ENCODE measurements around the gene EFCAB12. TPM values are rescaled to one million over a fixed set of nuclear protein-coding genes. Genes with fewer than 3 reads are reported as not detected.

EFCAB12 gene
- total and polyA plus RNA-seq, 8 donors = 0.47 to 5.7 (median 3.7) TPM

- DNase-seq (no peak), ATAC-seq (no peak)
- Histone ChIP-seq H3K4me3 (no peak overlapping the region), H3K36me3 (no peaks in the 10 kb centered on the region), H3K27ac (peak overlapping the region; percentile 45 to 63), H3K9me3 (no peaks in the 10 kb centered on the region), H3K27me3 (no peaks in the 10 kb centered on the region), H3K4me1 (no peaks in the 10 kb centered on the region)
- no peak for TF ChIP-seq CTCF (IDR thresholded peaks at IDR 0.05)
- intact Hi-C loops (cut with DNase I) = no loop called here
Measured at GRCh38 chr3:129418041-129418973, 10.1 kb downstream of the EFCAB12 start.

- no peaks in the 10 kb centered on the region for H3K4me1 ChIP-seq
- ATAC-seq = peak; percentile 68
- no peak for TF ChIP-seq CTCF (IDR thresholded peaks at IDR 0.05)
- peak overlapping the region in 1 of 2 donors; percentile 63 for H3K27ac ChIP-seq
- intact Hi-C loops (cut with DNase I) = no loop called here
- no peaks in the 10 kb centered on the region for H3K36me3 ChIP-seq
- no peaks in the 10 kb centered on the region for H3K9me3 ChIP-seq
- DNase-seq = peak in 2 of 4 donors; percentile 77 to 84
- H3K27me3 ChIP-seq = no peaks in the 10 kb centered on the region
- no peak overlapping the region for H3K4me3 ChIP-seq
Measured at GRCh38 chr3:129417326-129417725, 11.1 kb downstream of the EFCAB12 start.

- Histone ChIP-seq H3K9me3 (no peaks in the 10 kb centered on the region), H3K36me3 (no peaks in the 10 kb centered on the region), H3K4me1 (no peaks in the 10 kb centered on the region), H3K27ac (no peak overlapping the region), H3K27me3 (no peaks in the 10 kb centered on the region), H3K4me3 (no peak overlapping the region)
- DNase-seq = no peak
- no peak for TF ChIP-seq CTCF (IDR thresholded peaks at IDR 0.05)
- intact Hi-C loops (cut with DNase I) = no loop called here
- no peak for ATAC-seq
Measured at GRCh38 chr3:129416415-129416814, 12.0 kb downstream of the EFCAB12 start.

DNA sequence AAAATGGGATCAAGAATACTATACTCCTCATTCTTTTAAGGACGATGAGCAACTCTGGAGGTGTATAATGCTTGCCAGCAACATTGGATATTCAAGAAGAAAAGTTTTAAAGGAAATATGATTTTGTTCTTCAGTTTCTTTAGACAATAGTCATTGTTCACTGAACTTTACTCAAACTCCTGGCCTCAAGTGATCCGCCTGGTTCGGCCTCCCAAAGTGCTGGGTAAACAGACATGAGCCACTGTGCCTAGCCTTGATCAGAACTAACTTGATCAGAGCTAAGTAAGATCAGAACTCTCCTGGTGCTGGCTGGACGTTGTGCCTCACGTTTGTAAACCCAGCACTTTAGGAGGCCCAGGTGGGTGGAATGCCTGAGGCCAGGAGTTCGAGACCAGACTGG lies 12.6 kb downstream of the EFCAB12 start:
- Histone ChIP-seq H3K4me1 (no peaks in the 10 kb centered on the region), H3K27me3 (no peaks in the 10 kb centered on the region), H3K9me3 (no peaks in the 10 kb centered on the region), H3K36me3 (no peaks in the 10 kb centered on the region), H3K4me3 (no peak overlapping the region), H3K27ac (no peak overlapping the region)
- intact Hi-C loops (cut with DNase I) = no loop called here
- no peak for ATAC-seq
- no peak for DNase-seq
- no peak for TF ChIP-seq CTCF (IDR thresholded peaks at IDR 0.05)

DNA sequence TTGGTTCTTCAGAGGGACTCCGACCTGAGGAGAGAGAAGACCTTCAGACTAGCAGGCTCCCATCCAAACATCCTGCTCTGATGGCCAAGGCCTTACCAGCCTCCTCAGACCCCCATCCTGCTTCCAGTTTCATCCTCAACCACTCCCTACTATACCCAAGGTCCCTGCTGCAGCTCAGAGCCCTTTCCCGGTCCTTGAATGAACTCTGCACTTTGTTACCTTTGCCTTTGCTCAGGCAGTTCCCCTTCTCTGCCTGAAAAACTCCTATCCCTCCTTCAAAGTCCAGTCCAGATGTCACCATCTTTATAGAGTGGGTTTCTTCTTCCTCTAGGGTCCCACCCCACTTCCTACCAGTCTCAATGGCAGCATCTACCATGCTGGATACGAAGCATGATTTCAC lies 13.1 kb downstream of the EFCAB12 start:
- no peak overlapping the region for H3K4me3 ChIP-seq
- no peaks in the 10 kb centered on the region for H3K4me1 ChIP-seq
- no peak for TF ChIP-seq CTCF (IDR thresholded peaks at IDR 0.05)
- H3K9me3 ChIP-seq = no peaks in the 10 kb centered on the region
- DNase-seq (no peak), ATAC-seq (no peak)
- no peaks in the 10 kb centered on the region for H3K36me3 ChIP-seq
- no peak overlapping the region for H3K27ac ChIP-seq
- intact Hi-C loops (cut with DNase I) = no loop called here
- no peaks in the 10 kb centered on the region for H3K27me3 ChIP-seq

Data from left lung (tissue), 10 donors.